HG02885 (cell line): ENCODE results near the gene DMRT1.
"Not testable (repeated sequence)": the region's sequence is repeated elsewhere in the genome, so short reads cannot be mapped to it uniquely, and the experiment has no call there.

Experiments used
- ATAC-seq: cut with Tn5 transposase; IDR thresholded peaks from one replicate; pipeline ENCODE4 v1.9.1; 2021; ENCODE audit warnings: mild to moderate bottlenecking; ENCODE audit not compliant: unreplicated experiment, poor library complexity

Gene DMRT1

DNA sequence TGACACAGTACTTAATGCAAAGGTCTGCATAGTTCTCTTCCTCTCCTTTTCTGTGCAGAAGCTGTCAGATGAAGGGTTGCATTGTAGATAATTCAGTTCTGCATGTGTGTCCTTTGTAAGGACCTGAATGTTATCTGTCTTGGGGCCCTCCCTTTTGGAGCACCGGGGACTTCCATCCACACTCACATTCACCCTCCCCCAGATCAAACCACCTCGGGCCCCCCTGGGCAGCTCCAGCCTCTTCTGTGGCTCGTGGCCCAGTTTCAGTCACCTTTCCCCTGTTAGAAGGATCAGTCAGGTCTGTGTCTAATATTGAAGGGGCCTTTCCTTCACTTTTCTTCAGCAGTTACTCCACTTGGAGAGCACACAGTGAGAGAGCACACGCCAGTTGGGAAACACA is 11.0 kb downstream of the DMRT1 start:
- ATAC-seq, result no peak

DNA sequence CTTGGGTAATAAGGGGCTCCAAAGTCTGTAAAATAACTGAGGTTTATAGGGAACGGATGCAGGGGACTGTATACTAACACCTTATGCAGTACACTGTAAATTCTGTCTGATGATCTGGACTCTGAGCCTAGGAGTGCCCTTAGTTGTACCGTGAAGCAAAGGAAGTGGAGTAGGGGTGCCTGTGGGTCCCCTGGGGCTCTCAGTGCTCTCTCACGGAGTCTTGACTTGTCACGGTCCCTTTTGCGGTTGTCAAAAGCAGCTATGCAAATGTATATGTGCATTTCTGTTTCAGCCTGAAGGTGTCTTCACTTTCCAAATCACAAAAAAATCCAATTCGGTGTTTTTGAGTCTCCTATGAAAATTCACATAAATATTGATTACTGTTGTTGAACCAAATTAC is 17.8 kb downstream of the DMRT1 start:
- peak; percentile 100 for ATAC-seq

DNA sequence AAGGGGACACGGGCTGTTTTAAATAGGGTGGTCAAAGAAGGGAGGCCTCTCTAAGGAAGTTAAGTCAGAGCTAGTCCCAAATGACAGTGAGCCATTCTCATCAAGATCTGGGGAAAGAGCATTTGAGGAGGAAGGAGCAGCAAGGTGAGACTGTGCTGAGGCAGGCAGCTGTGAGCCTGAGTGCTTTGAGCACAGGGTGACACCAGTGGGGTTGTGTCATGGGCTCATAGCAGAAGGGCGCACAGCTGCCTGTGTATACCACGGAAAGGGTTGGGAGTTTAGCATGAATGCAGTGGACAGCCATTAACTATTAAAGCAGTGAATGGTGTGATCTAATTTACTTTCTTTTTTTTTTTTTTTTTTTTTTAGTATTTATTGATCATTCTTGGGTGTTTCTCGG is 19.2 kb downstream of the DMRT1 start:
- ATAC-seq, result no peak

DNA sequence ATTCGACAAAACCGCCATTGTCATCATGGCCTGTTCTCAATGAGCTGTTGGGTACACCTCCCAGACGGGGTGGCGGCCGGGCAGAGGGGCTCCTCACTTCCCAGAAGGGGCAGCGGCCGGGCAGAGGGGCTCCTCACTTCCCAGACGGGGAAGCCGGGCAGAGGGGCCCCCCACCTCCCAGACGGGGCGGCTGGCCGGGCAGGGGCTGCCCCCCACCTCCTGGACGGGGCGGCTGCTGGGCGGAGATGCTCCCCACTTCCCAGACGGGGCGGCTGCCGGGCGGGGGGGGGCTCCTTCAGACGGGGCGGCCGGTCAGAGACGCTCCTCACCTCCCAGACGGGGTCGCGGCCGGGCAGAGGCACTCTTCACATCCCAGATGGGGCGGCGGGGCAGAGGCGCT is 20.0 kb downstream of the DMRT1 start:
- not testable (repeated sequence) for ATAC-seq

DNA sequence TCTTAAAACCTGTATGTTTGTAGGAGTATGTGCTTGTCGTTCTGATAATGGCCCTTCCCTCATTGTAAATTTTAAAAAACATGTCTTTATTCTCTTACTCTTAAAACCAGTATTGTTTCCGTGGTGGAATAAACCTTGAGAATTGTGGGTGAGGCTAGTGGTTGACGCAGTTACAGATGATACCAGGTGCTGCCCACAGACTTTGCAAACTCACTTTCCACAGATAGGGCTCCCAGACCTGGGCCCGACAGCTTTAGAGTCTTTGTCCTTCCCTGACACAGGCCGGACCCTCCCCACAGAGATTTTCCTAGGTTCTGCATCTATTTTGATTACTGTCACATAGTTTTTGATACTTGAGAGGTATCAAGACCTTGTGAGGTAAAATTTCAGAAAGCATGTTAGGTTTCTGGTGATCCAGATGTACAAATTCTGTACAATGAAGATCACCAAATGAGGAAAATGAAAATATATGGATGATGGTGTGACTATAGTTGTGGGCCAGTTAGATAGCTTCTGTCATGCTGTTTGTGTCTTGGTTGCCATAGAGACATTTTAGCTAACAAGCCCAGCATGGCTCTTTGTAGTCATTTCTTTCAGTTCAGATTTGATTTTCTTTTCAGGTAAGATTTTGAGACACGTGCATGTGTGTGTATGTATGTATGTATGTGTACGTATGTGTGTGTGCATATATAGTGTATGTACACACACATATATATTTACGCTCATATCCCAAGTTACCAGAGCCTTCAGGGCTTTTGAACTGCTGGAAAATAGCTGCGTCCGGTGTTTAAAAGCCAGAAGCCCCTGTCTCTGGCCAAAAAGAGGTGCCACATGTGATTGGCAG is 33.8 kb downstream of the DMRT1 start:
- ATAC-seq, result no peak

DNA sequence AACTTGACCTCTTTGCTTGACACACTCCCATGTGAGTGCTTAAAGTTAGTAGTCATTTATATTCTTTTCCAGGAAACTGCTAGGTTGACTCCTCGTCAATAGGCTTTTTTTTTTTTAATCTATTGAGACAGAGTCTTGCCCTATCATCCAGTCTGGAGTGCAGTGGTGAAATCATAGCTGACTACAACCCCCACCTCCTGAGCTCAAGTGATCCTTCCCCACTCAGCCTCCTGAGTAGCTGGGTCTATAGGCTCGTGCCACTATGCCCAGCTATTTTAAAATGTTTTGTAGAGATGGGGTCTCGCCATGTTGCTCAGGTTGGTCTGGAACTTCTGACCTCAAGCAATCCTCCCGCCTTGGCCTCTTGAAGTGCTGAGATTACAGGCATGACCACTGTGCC is 34.9 kb downstream of the DMRT1 start:
- ATAC-seq, result no peak

GRCh38 chr9:878239-878638 is 36.7 kb downstream of the DMRT1 start:
- ATAC-seq, result no peak

DNA sequence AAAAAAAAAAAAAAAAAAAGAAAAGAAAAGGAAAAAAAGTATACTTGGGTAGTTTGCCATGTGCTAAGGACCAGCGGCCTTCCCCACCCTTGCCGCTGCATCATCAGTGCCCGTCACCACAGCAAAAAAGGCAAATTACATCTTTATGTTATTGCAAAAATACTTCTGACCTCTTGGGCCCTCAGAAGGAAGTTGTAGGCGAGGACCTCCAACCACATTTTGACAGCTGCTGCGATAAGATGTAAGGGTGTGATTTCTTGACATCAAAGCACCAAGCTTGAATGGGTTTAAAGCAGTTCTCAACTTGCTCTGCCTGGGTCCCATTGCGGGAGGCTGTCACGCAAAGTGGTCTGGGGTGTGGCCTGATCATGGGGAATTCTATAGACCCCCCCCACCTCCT is 39.2 kb downstream of the DMRT1 start:
- ATAC-seq, result no peak

DNA sequence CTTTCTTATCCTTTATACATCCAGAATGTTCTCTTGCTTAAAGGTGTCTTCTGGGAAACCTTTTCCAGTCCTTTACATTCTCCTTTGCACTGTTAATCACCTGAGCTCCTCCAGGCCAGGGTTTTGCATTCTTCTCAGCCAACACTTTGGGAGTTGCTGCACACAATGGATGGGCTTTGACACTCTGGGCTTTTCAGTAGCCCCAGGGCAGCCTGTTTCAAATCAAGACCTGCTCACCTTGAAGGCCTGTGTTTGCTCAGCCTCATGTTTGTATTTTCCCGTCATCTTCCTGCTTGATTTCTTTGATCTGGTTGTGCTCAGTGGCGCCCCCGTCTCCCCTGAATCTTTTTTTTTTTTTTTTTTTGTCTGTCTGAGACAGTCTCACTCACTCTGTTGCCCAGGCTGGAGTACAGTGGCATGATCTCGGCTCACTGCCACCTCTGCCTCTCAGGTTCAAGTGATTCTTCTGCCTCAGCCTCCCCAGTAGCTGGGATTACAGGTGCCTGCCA is 41.0 kb downstream of the DMRT1 start:
- ATAC-seq, result no peak

- ATAC-seq, result no peak
Measured at GRCh38 chr9:883011-883410, 41.5 kb downstream of the DMRT1 start.

- ATAC-seq, result no peak
Measured at GRCh38 chr9:886886-887285, 45.4 kb downstream of the DMRT1 start.

DNA sequence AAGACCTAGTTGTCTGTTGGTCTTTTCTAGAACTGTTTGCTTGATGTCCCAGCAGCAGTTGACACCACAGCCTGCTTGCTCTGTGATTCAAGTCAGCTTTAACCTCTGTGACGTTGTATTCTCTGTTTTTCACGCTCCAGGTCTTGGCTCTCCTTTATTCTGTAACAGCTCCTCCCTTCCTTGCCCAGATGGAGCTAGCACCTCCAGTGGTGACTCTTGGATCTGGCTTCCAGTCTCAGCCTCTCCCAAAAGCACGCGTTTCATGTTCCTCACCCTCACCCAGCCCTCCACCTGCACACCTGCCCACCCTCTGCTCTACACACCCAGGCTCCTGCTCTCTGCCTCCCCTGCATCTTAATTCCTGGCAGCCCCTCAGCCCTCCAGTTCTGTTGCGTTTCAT is 50.6 kb downstream of the DMRT1 start:
- no peak for ATAC-seq

GRCh38 chr9:893115-893514 is 51.6 kb downstream of the DMRT1 start:
- no peak for ATAC-seq

DNA sequence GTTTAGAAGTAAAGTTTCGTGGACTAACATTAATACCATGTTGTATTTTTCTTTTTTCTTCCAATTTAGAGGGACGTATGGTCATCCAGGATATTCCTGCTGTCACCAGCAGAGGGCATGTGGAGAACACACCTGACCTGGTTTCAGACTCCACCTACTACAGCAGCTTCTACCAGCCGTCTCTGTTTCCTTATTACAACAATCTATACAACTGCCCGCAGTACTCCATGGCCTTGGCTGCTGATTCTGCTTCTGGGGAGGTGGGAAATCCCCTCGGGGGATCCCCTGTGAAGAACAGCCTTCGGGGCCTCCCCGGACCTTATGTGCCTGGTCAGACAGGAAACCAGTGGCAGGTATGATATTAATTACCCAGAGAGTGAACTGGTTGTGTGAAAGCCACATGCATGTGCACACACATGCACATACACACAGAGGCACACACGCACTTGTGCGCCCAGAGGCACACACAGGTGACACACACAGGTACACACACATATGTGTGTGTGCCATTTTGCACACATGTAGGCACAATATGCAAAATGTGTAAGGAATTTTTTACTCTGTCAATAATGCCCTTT is 52.4 kb downstream of the DMRT1 start:
- peak; percentile 99 for ATAC-seq

GRCh38 chr9:899440-900184 is 58.1 kb downstream of the DMRT1 start:
- ATAC-seq, result peak; percentile 63

DNA sequence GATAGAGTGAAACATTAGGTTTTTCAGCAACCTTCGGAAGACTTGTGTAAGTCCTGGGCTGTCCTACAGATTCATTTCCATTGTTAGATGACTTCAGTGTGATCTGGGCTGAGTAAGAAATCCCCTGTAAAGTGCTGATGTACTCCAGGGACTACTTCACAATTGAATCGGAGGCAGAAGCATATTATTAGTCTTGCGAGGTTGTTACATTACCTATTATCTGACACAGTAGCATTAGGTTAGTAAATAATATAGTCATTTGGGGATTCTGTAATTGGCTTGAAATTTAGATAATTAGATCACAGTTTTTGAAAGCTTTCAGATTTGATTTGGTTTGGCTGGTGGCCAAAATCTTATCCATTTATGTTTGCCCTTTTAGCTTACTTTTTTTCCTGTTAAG is 62.4 kb downstream of the DMRT1 start:
- no peak for ATAC-seq

GRCh38 chr9:905906-906305 is 64.4 kb downstream of the DMRT1 start:
- ATAC-seq, result no peak

DNA sequence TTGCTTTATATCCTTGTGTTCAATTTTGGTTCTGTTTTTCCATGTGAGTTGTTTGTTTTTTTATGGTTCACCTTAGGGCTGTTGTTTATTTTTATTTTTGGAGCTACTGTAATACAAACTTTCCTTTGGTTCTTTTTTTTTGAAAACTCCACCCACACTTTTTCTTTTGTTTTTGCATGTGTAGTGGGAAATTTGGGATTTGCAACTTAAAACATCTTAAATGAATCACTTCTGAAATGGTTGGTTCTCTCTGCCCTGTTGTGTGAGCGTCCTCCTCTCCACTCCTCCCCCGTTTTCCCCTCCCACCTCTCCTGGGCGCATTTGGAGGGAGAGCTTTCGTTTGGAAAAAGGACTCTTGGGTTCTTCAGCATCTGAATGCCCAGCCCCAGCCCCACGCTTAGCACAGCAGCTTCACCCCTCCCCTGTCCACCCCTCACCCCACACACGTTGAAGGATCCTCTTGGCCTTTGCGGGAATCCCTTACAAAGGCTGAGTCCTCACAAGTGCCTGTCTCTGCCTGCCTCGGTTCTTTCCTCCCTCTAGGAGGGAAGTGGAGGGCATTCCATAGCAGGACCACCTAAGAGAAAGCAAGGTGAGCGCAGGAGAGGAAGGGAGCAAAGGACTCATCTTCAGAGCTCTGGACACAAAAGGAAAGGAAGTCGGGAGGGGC is 67.2 kb downstream of the DMRT1 start:
- ATAC-seq, result no peak

DNA sequence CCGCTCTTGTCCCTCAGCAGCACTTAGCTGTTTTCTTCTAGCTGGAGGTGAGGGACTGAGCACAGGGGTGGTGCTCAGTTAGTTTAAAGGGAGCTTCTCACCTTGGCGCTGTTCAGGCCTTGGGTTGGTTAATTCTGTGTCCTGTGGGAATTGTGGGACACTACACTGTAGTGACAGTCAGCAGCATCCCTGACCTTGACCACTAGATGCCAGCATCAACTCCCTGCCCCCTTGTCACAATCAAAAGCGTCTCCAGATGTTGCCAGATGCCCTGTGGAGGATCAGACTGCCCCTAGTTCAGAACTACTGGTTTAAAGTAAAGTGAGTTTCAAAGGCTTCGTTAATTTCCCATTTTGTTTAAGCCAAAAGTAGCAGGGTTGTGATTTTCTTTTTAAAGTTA is 69.5 kb downstream of the DMRT1 start:
- no peak for ATAC-seq

DNA sequence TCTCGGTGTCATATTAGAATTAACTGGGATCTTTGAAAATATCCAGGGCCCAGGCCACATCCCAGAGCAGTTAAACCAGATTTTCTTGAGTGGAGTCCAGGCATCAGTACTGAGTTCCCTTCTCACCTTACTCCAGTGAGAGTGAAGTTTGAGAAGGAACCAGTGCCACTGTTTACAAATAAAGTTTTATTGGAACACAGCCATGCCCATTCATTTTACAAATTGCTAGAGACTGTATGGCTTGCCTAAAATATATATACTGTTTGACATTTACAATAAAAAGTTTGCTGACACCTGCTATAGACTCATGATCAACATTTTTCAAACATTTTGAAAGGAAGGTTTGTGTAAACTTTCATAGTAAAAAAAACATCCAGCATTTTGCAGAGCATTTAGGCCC is 71.3 kb downstream of the DMRT1 start:
- no peak for ATAC-seq

DNA sequence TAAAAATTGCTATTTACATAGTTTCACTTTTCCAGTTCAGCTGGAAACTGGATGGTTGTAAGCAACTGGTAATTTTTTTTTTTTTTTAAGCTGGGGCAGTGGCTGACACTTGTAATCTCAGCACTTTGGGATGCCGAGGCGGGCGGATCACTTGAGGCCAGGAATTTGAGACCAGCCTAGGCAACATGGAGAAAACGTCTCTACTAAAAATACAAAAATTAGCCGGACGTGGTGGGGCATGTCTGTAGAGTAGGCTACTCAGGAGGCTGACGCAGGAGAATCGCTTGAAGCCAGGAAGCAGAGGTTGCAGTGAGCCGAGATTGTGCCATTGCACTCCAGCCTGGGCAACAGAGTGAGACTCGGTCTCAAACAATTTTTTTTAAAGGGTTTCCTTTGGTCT is 72.0 kb downstream of the DMRT1 start:
- not testable (repeated sequence) for ATAC-seq
